Thyroid gland (tissue), 4 donors: ENCODE data around the gene RAPGEF6.

ENCODE experiments used
- CTCF ChIP-seq, 6 experiments: fragments of 200-600 bp in 3 of 6; fragments of 450-650 bp in 3 of 6; sonication (generic) in 3 of 6; IDR thresholded peaks; one replicate each; pipeline ENCODE4 v1.5.1; 2016 to 2019; ENCODE audit warnings: antibody characterized with exemption in 6 of 6, mild to moderate bottlenecking in 2 of 6, inconsistent platforms in 1 of 6, moderate library complexity in 1 of 6
- POLR2A ChIP-seq, 2 donors: fragments of 450-650 bp; IDR thresholded peaks; one replicate each; pipeline ENCODE4 v1.6.1; 2017; ENCODE audit warnings: antibody characterized with exemption in 2 of 2, mild to moderate bottlenecking in 2 of 2, moderate library complexity in 1 of 2

GRCh38 chr5:131608597-131608996 lies 26.4 kb downstream of the RAPGEF6 start:
- TF ChIP-seq CTCF (IDR thresholded peaks at IDR 0.05) (no peak), POLR2A (IDR thresholded peaks at IDR 0.05) (no peak)
